T-helper 2 cell treated with Interferon-gamma antibody and Interleukin-4, amounts not matched to agents 5 μg/mL and 100 μg/mL, for 36 hours (primary cell): Measurements from ENCODE around the gene LPIN1.
"Not testable (repeated sequence)": the region's sequence is repeated elsewhere in the genome, so short reads cannot be mapped to it uniquely, and the experiment has no call there.

ENCODE experiments used
- DNase-seq: peaks from one replicate; pipeline ENCODE4 v3.0.0; 2021; ENCODE audit warnings: low spot score
- H3K27ac Mint-ChIP-seq: one replicate; pipeline ENCODE4 v1.8.0; 2021; ENCODE audit warnings: mild to moderate bottlenecking, mixed read lengths
- H3K27me3 Mint-ChIP-seq: one replicate; pipeline ENCODE4 v1.8.0; 2021; ENCODE audit warnings: low read depth, mixed read lengths
- H3K36me3 Mint-ChIP-seq: one replicate; pipeline ENCODE4 v1.8.0; 2021; ENCODE audit warnings: low read depth, mixed read lengths
- H3K4me1 Mint-ChIP-seq: one replicate; pipeline ENCODE4 v1.8.0; 2021; ENCODE audit warnings: low read depth, mixed read lengths
- H3K4me3 Mint-ChIP-seq: one replicate; pipeline ENCODE4 v1.8.0; 2022; ENCODE audit warnings: mild to moderate bottlenecking, moderate library complexity, mixed read lengths
- H3K9me3 Mint-ChIP-seq: one replicate; pipeline ENCODE4 v1.8.0; 2021; ENCODE audit warnings: mixed read lengths

Gene LPIN1

DNA sequence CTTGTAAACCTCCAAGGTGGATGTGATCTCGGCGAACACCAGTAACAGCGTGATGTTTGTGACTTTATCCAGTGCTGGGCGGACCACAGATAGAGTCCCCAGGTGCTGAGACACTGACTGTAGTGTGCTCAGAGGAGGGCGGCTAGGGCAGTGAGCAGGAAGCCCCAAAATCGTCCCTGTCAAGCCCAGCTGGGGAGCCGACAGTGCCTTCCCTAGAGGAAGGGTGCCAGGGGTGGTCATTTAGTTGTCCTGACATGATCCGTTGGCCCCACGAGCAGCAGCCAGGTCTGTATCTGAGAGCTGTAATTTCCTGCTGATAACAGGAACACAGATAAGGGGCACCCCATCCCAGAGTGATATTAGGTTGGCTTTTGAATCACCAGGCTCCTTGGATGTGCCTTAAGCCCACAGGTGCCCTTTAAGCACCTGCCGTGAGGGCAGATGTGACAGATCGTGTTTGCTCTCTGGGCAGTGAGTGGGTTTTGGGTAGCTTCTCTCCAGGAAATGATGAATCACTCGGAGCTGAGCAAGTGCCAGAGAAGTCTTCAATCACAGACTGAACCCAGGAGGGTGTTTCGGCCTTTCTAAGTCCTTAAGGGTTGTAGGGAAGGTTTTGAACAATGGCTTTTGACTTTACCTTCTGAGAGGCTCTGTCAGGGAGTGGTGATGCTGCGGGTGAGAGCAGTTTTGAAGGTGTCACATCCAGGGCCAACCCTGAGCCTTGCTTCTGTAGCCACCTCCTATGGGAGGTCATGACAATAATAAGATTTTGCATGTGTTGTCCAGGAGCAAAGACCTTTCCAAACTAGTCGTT is 7.7 kb downstream of the LPIN1 start:
- H3K27me3 Mint-ChIP-seq = no peaks in the 10 kb centered on the region
- H3K4me3 Mint-ChIP-seq = peak overlapping the region; percentile 76
- peaks cover 74% of the 10 kb centered on the region for H3K4me1 Mint-ChIP-seq
- H3K36me3 Mint-ChIP-seq = peaks cover 20% of the 10 kb centered on the region
- peak; percentile 82 for DNase-seq
- H3K27ac Mint-ChIP-seq = peak overlapping the region; percentile 91
- H3K9me3 Mint-ChIP-seq = no peaks in the 10 kb centered on the region

DNA sequence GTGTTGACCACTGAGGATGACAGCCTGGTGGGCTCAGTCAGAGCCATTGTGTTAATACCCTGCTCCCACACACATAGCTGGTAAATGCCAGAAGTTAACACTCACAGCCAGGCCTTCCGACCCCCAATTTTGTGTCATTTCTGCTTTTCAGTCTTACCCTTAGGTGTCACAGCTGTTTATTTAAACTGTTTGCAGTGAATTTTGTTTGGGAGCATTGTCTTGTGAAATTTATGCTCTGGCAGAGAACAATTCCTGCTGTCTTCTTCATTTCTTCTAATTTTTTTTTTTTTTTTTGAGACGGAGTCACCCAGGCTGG is 8.2 kb downstream of the LPIN1 start:
- Mint-ChIP-seq H3K4me1 (peaks cover 70% of the 10 kb centered on the region), H3K9me3 (no peaks in the 10 kb centered on the region), H3K27me3 (no peaks in the 10 kb centered on the region), H3K36me3 (peaks cover 23% of the 10 kb centered on the region), H3K27ac (peak overlapping the region; percentile 91), H3K4me3 (peak overlapping the region; percentile 76)
- no peak for DNase-seq

DNA sequence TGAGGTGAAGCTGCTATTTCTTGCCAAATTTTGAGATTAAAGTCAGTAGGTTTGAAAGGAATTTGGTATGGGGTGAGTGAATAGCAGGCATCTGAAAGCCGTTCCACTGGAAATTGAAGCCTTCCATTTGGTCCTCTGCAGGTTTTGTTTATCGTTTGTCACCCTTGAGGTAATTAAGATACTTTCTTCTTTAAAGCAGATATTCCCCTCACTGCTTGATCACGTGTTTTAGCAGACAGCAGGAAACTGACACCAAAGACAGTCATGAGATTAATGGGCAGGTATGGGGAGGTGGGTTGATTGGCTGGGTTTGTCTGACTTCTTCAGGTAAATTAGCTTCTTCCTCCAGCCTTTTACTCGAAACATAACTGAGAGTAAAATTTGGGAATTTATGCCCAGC is 10.7 kb downstream of the LPIN1 start:
- Mint-ChIP-seq H3K9me3 (no peaks in the 10 kb centered on the region), H3K4me1 (peaks cover 58% of the 10 kb centered on the region), H3K36me3 (peaks cover 23% of the 10 kb centered on the region), H3K4me3 (peak overlapping the region; percentile 46), H3K27ac (no peak overlapping the region), H3K27me3 (no peaks in the 10 kb centered on the region)
- DNase-seq = no peak

- Mint-ChIP-seq H3K9me3 (no peaks in the 10 kb centered on the region), H3K27me3 (no peaks in the 10 kb centered on the region), H3K27ac (no peak overlapping the region), H3K36me3 (peaks cover 26% of the 10 kb centered on the region), H3K4me3 (no peak overlapping the region), H3K4me1 (peaks cover 54% of the 10 kb centered on the region)
- DNase-seq = no peak
Observed at GRCh38 chr2:11758187-11758586, 11.8 kb downstream of the LPIN1 start.

GRCh38 chr2:11758647-11759046 is 12.2 kb downstream of the LPIN1 start:
- DNase-seq = no peak
- H3K4me3 Mint-ChIP-seq = no peak overlapping the region
- H3K4me1 Mint-ChIP-seq = peaks cover 50% of the 10 kb centered on the region

DNA sequence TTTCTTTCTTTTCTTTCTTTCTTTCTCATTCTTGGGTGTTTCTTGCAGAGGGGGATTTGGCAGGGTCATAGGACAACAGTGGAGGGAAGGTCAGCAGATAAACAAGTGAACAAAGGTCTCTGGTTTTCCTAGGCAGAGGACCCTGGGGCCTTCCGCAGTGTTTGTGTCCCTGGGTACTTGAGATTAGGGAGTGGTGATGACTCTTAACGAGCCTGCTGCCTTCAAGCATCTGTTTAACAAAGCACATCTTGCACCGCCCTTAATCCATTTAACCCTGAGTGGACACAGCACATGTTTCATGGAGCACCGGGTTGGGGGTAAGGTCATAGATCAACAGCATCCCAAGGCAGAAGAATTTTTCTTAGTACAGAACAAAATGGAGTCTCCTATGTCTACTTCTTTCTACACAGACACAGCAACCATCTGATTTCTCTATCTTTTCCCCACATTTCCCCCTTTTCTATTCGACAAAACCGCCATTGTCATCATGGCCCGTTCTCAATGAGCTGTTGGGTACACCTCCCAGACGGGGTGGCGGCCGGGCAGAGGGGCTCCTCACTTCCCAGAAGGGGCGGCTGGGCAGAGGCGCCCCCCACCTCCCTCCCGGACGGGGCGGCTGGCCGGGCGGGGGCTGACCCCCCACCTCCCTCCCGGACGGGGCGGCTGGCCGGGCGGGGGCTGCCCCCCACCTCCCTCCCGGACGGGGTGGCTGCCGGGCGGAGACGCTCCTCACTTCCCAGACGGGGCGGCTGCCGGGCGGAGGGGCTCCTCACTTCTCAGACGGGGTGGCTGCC is 12.9 kb downstream of the LPIN1 start:
- Mint-ChIP-seq H3K36me3 (peaks cover 28% of the 10 kb centered on the region), H3K27ac (peak overlapping the region; percentile 62), H3K4me1 (peaks cover 43% of the 10 kb centered on the region)
- not testable (repeated sequence) for H3K9me3 Mint-ChIP-seq, H3K27me3 Mint-ChIP-seq, DNase-seq, H3K4me3 Mint-ChIP-seq

More at GRCh38 chr2:11758647-11759046, 12.2 kb downstream of the LPIN1 start:
- no peaks in the 10 kb centered on the region for H3K9me3 Mint-ChIP-seq
- peaks cover 27% of the 10 kb centered on the region for H3K36me3 Mint-ChIP-seq
- no peaks in the 10 kb centered on the region for H3K27me3 Mint-ChIP-seq
- peak overlapping the region; percentile 62 for H3K27ac Mint-ChIP-seq

GRCh38 chr2:11761259-11761658 is 14.8 kb downstream of the LPIN1 start:
- Mint-ChIP-seq H3K27me3 (no peaks in the 10 kb centered on the region), H3K9me3 (no peaks in the 10 kb centered on the region), H3K4me3 (no peak overlapping the region), H3K36me3 (peaks cover 37% of the 10 kb centered on the region), H3K27ac (peak overlapping the region; percentile 18), H3K4me1 (peaks cover 33% of the 10 kb centered on the region)
- no peak for DNase-seq

DNA sequence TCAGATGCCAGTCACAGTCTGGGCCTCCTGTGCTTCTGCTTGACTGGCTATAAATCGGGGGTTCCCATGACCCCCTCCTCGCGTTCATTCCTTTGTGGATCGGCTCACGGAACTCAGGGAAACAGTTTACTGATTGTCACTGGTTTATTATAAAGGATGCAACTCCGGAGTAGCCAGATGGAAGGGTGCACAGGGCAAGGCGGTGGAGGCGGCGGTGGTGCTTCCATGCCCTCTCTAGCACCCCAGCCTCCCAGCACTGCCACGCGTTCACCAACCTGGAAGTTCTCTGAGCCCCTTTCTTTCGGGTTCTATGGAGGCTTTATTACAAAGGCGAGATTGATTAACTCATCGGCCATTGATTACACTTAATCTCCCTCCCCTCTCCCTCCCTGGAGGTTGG is 15.6 kb downstream of the LPIN1 start:
- no peaks in the 10 kb centered on the region for H3K27me3 Mint-ChIP-seq
- peaks cover 44% of the 10 kb centered on the region for H3K36me3 Mint-ChIP-seq
- no peak for DNase-seq
- H3K4me1 Mint-ChIP-seq = peaks cover 29% of the 10 kb centered on the region
- no peak overlapping the region for H3K4me3 Mint-ChIP-seq
- no peak overlapping the region for H3K27ac Mint-ChIP-seq
- no peaks in the 10 kb centered on the region for H3K9me3 Mint-ChIP-seq

- Mint-ChIP-seq H3K27me3 (no peaks in the 10 kb centered on the region), H3K36me3 (peaks cover 49% of the 10 kb centered on the region), H3K4me1 (peaks cover 27% of the 10 kb centered on the region), H3K27ac (no peak overlapping the region), H3K4me3 (no peak overlapping the region), H3K9me3 (no peaks in the 10 kb centered on the region)
- DNase-seq = no peak
Observed at GRCh38 chr2:11762799-11763461, 16.5 kb downstream of the LPIN1 start.

GRCh38 chr2:11764359-11764758 is 17.9 kb downstream of the LPIN1 start:
- Mint-ChIP-seq H3K27me3 (no peaks in the 10 kb centered on the region), H3K36me3 (peaks cover 44% of the 10 kb centered on the region), H3K4me3 (no peak overlapping the region), H3K27ac (no peak overlapping the region), H3K9me3 (no peaks in the 10 kb centered on the region), H3K4me1 (peaks cover 20% of the 10 kb centered on the region)
- no peak for DNase-seq

GRCh38 chr2:11764920-11765319 is 18.5 kb downstream of the LPIN1 start:
- no peak for DNase-seq
- H3K9me3 Mint-ChIP-seq = no peaks in the 10 kb centered on the region
- peaks cover 46% of the 10 kb centered on the region for H3K36me3 Mint-ChIP-seq
- H3K27ac Mint-ChIP-seq = no peak overlapping the region
- H3K4me1 Mint-ChIP-seq = peaks cover 21% of the 10 kb centered on the region
- H3K4me3 Mint-ChIP-seq = no peak overlapping the region
- H3K27me3 Mint-ChIP-seq = no peaks in the 10 kb centered on the region

DNA sequence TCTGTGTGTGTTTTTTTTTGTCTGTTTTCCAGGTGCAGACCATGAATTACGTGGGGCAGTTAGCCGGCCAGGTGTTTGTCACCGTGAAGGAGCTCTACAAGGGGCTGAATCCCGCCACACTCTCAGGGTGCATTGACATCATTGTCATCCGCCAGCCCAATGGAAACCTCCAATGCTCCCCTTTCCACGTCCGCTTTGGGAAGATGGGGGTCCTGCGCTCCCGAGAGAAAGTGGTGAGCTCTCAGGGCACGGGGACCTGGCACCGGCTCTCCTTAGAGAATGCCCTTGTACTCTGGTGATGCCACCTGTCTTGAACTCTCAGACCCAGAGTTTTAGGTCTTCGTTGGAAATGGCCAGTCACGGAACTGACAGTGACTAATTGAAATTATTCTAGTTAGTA is 19.1 kb downstream of the LPIN1 start:
- Mint-ChIP-seq H3K36me3 (peaks cover 49% of the 10 kb centered on the region), H3K27ac (no peak overlapping the region), H3K27me3 (no peaks in the 10 kb centered on the region), H3K9me3 (no peaks in the 10 kb centered on the region), H3K4me3 (no peak overlapping the region), H3K4me1 (peaks cover 22% of the 10 kb centered on the region)
- DNase-seq = no peak

GRCh38 chr2:11766016-11766415 is 19.6 kb downstream of the LPIN1 start:
- DNase-seq = no peak
- Mint-ChIP-seq H3K27ac (no peak overlapping the region), H3K27me3 (no peaks in the 10 kb centered on the region), H3K9me3 (no peaks in the 10 kb centered on the region), H3K36me3 (peaks cover 50% of the 10 kb centered on the region), H3K4me3 (no peak overlapping the region), H3K4me1 (peaks cover 22% of the 10 kb centered on the region)

GRCh38 chr2:11767779-11768178 is 21.3 kb downstream of the LPIN1 start:
- Mint-ChIP-seq H3K4me1 (peaks cover 18% of the 10 kb centered on the region), H3K27ac (no peak overlapping the region), H3K9me3 (no peaks in the 10 kb centered on the region), H3K4me3 (no peak overlapping the region), H3K27me3 (no peaks in the 10 kb centered on the region), H3K36me3 (peaks cover 62% of the 10 kb centered on the region)
- no peak for DNase-seq
